Keratinocyte (primary cell): ENCODE results near the gene PLXDC2. TPM values are rescaled to one million over a fixed set of nuclear protein-coding genes. Genes with fewer than 3 reads are reported as not detected.

Source experiments
- DNase-seq: peaks from one replicate; pipeline ENCODE4 v3.0.0-alpha.2; 2011; ENCODE audit warnings: low read depth, missing footprints, low spot score
- FAIRE-seq: peaks from 2 replicates; lab custom pipeline; 2011; peaks lifted over from hg19 to GRCh38; lab: Jason Lieb, UNC
- H2AFZ ChIP-seq: 2 replicates; pipeline ENCODE4 v1.6.0; 2012; ENCODE audit warnings: low read length, control low read depth, inconsistent platforms; ENCODE audit not compliant: control insufficient read depth
- H3K27ac ChIP-seq: 2 replicates; pipeline ENCODE4 v1.5.1; 2011; ENCODE audit warnings: low read length; ENCODE audit not compliant: control insufficient read depth, insufficient read depth
- H3K27me3 ChIP-seq: 3 replicates; pipeline ENCODE4 v1.6.0; 2011; ENCODE audit warnings: low read length; ENCODE audit not compliant: control insufficient read depth, insufficient read depth; ENCODE audit errors: extremely low read depth
- H3K36me3 ChIP-seq, 2 experiments: 2 replicates in 1 of 2; 3 replicates in 1 of 2; pipeline ENCODE4 v1.5.1; 2011; ENCODE audit warnings: low read length in 2 of 2, mild to moderate bottlenecking in 1 of 2; ENCODE audit not compliant: control insufficient read depth in 2 of 2, insufficient read depth in 2 of 2; ENCODE audit errors: extremely low read depth in 1 of 2
- H3K4me1 ChIP-seq: 3 replicates; pipeline ENCODE4 v1.5.1; 2011; ENCODE audit warnings: low read length; ENCODE audit not compliant: control insufficient read depth, insufficient read depth; ENCODE audit errors: extremely low read depth
- H3K4me2 ChIP-seq: 3 replicates; pipeline ENCODE4 v1.6.0; 2011; ENCODE audit warnings: low read depth, low read length; ENCODE audit not compliant: control insufficient read depth, insufficient read depth; ENCODE audit errors: extremely low read depth
- H3K4me3 ChIP-seq, 3 experiments: fragments of 200-600 bp in 1 of 3; sonication (generic) in 1 of 3; 2 replicates in 2 of 3; 3 replicates in 1 of 3; pipeline ENCODE4 v1.5.1; 2011 to 2016; ENCODE audit warnings: low read length in 3 of 3, mild to moderate bottlenecking in 3 of 3, control low read depth in 2 of 3, inconsistent platforms in 1 of 3, low read depth in 1 of 3, mixed read lengths in 1 of 3, mixed run types in 1 of 3, moderate library complexity in 1 of 3; ENCODE audit not compliant: control insufficient read depth in 2 of 3, insufficient read depth in 2 of 3; ENCODE audit errors: extremely low read depth in 1 of 3
- H3K79me2 ChIP-seq: 2 replicates; pipeline ENCODE4 v1.6.0; 2012; ENCODE audit warnings: low read length; ENCODE audit not compliant: control insufficient read depth, insufficient read depth
- H3K9ac ChIP-seq: 3 replicates; pipeline ENCODE4 v1.6.0; 2011; ENCODE audit warnings: low read length; ENCODE audit not compliant: control insufficient read depth, insufficient read depth; ENCODE audit errors: extremely low read depth
- H3K9me1 ChIP-seq: 3 replicates; pipeline ENCODE4 v1.6.0; 2011; ENCODE audit warnings: low read length; ENCODE audit not compliant: control insufficient read depth, insufficient read depth; ENCODE audit errors: extremely low read depth
- H3K9me3 ChIP-seq: 2 replicates; pipeline ENCODE4 v1.5.1; 2012; ENCODE audit warnings: low read depth, low read length; ENCODE audit not compliant: control insufficient read depth
- H4K20me1 ChIP-seq: 3 replicates; pipeline ENCODE4 v1.6.0; 2011; ENCODE audit warnings: low read length; ENCODE audit not compliant: control insufficient read depth, insufficient read depth; ENCODE audit errors: extremely low read depth
- EZH2 ChIP-seq: IDR thresholded peaks from one replicate; pipeline ENCODE4 v1.6.1; 2012; ENCODE audit warnings: inconsistent platforms, mild to moderate bottlenecking, low read length, moderate library complexity
- dilution Hi-C: fragments of 300-500 bp; cut with MboI; formaldehyde crosslinking; loops from one replicate; pipeline ENCODE4 v1.7.0; 2020; ENCODE audit warnings: low sequenced_read_pairs; ENCODE audit not compliant: extremely low pct_ligation_motif_present
- polyA plus RNA-seq, 5 experiments: library from polyadenylated mRNA; depleted of rRNA in 3 of 5; stranded (reverse) in 3 of 5; stranded (forward) in 1 of 5; unstranded in 1 of 5; fragments of >200 nt; gene quantifications; 1 replicate in 1 of 5; 2 replicates in 3 of 5; 3 replicates in 1 of 5; pipeline versions ENCODE4 v1.2.1 to v1.2.3, GENCODE V29; 2011 to 2012; ENCODE audit warnings: missing spikeins in 2 of 5, low read depth in 1 of 5, low replicate concordance in 1 of 5
- TF ChIP-seq, protein P1 (sequence below), 3 experiments: IDR thresholded peaks in 1 of 3; conservative IDR thresholded peaks in 1 of 3; optimal IDR thresholded peaks in 1 of 3; 2 replicates in 2 of 3; 3 replicates in 1 of 3; pipeline versions ENCODE3 to v1.5.1; 2011; ENCODE audit warnings: low read length in 3 of 3, mild to moderate bottlenecking in 3 of 3, moderate library complexity in 2 of 3, control low read depth in 1 of 3, inconsistent platforms in 1 of 3; ENCODE audit not compliant: insufficient read depth in 2 of 3; ENCODE audit errors: extremely low read depth in 1 of 3

The PLXDC2 gene
- polyA plus RNA-seq, 1 donor (not counting 4 experiments of a cell fraction or from before 2014, with no cell fraction given) = 12.9 TPM

DNA sequence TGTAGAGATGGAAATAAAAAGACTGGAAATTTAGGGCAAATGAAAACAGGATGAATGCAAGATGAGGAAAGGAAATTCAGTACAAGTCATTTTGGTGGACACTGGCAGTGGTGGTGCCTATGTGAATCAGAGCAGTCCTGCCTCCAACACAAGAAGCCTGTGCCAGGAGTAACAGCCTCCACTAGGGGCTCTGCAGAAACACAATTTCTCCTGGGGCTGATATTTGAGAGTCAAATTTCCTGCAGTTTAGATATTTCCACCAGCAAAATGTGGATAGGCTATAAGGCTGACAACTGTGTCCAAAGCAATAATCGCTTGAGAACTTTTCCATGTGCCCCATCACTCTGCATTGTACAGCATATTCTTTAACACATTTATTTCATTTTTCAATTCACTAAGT is 4.7 kb upstream of the PLXDC2 start:
- FAIRE-seq = no peak
- peaks cover 11% of the 10 kb centered on the region for H3K4me1 ChIP-seq
- H3K79me2 ChIP-seq = no peaks in the 10 kb centered on the region
- no peaks in the 10 kb centered on the region for H3K9me1 ChIP-seq
- no peaks in the 10 kb centered on the region for H4K20me1 ChIP-seq
- no peak overlapping the region for H3K9ac ChIP-seq
- no peak overlapping the region for H3K27ac ChIP-seq
- no peak for TF ChIP-seq EZH2
- TF ChIP-seq, protein P1, sequence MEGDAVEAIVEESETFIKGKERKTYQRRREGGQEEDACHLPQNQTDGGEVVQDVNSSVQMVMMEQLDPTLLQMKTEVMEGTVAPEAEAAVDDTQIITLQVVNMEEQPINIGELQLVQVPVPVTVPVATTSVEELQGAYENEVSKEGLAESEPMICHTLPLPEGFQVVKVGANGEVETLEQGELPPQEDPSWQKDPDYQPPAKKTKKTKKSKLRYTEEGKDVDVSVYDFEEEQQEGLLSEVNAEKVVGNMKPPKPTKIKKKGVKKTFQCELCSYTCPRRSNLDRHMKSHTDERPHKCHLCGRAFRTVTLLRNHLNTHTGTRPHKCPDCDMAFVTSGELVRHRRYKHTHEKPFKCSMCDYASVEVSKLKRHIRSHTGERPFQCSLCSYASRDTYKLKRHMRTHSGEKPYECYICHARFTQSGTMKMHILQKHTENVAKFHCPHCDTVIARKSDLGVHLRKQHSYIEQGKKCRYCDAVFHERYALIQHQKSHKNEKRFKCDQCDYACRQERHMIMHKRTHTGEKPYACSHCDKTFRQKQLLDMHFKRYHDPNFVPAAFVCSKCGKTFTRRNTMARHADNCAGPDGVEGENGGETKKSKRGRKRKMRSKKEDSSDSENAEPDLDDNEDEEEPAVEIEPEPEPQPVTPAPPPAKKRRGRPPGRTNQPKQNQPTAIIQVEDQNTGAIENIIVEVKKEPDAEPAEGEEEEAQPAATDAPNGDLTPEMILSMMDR (optimal IDR thresholded peaks at IDR 0.05 in 1 of 3, IDR thresholded peaks at IDR 0.05 in 1 of 3, conservative IDR thresholded peaks at IDR 0.05 in 1 of 3; ENCODE audit: extremely low read depth in 1 of 3, insufficient read depth in 2 of 3, low read length in 3 of 3) = peak; percentile 52 to 61 (median 53)
- dilution Hi-C loops = no loop called here
- H3K9me3 ChIP-seq = no peaks in the 10 kb centered on the region
- no peaks in the 10 kb centered on the region for H3K27me3 ChIP-seq
- H3K4me2 ChIP-seq = no peak overlapping the region
- H2AFZ ChIP-seq = no peak overlapping the region
- no peak for DNase-seq
- no peak overlapping the region for H3K4me3 ChIP-seq
- no peaks in the 10 kb centered on the region for H3K36me3 ChIP-seq

DNA sequence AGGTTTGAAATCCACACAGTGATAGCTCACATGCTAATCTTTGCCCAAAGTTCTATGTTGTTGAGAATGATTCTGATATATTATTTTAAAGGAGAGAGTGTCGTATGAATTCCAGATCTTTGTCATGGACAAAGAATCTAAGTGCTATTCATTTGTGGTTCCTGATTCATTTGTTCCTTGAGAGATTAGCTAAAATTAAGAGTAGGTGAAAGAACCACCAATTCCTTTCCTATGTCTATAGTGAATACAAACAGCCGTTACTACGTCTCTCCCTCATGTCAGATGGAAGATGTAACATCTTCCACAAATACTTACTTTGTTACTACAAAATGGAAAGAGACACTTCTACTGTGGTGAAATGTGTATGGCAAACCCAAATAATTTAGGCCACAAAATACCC is 3.3 kb upstream of the PLXDC2 start:
- H3K9me3 ChIP-seq = no peaks in the 10 kb centered on the region
- H3K27ac ChIP-seq = no peak overlapping the region
- H3K79me2 ChIP-seq = no peaks in the 10 kb centered on the region
- FAIRE-seq (no peak), DNase-seq (no peak)
- dilution Hi-C loops = no loop called here
- H3K4me2 ChIP-seq = no peak overlapping the region
- peak overlapping the region; percentile 67 for H2AFZ ChIP-seq
- no peak for TF ChIP-seq EZH2
- TF ChIP-seq, protein P1 (optimal IDR thresholded peaks at IDR 0.05 in 1 of 3, IDR thresholded peaks at IDR 0.05 in 1 of 3, conservative IDR thresholded peaks at IDR 0.05 in 1 of 3; ENCODE audit: extremely low read depth in 1 of 3, insufficient read depth in 2 of 3, low read length in 3 of 3) = no peak
- no peaks in the 10 kb centered on the region for H3K27me3 ChIP-seq
- no peaks in the 10 kb centered on the region for H3K9me1 ChIP-seq
- H3K4me3 ChIP-seq = no peak overlapping the region
- H3K36me3 ChIP-seq = no peaks in the 10 kb centered on the region
- H3K9ac ChIP-seq = no peak overlapping the region
- H4K20me1 ChIP-seq = no peaks in the 10 kb centered on the region
- peaks cover 15% of the 10 kb centered on the region for H3K4me1 ChIP-seq
